ENCODE measurements around the gene MORN1. TPM values are rescaled to one million over a fixed set of nuclear protein-coding genes. Genes with fewer than 3 reads are reported as not detected.
A peak's percentile ranks its signal among the peaks of the same experiment; 100 is the strongest.

MORN1 gene
- total RNA-seq, 2 donors from 2014 or later = 7.0 to 8.4 TPM

DNA sequence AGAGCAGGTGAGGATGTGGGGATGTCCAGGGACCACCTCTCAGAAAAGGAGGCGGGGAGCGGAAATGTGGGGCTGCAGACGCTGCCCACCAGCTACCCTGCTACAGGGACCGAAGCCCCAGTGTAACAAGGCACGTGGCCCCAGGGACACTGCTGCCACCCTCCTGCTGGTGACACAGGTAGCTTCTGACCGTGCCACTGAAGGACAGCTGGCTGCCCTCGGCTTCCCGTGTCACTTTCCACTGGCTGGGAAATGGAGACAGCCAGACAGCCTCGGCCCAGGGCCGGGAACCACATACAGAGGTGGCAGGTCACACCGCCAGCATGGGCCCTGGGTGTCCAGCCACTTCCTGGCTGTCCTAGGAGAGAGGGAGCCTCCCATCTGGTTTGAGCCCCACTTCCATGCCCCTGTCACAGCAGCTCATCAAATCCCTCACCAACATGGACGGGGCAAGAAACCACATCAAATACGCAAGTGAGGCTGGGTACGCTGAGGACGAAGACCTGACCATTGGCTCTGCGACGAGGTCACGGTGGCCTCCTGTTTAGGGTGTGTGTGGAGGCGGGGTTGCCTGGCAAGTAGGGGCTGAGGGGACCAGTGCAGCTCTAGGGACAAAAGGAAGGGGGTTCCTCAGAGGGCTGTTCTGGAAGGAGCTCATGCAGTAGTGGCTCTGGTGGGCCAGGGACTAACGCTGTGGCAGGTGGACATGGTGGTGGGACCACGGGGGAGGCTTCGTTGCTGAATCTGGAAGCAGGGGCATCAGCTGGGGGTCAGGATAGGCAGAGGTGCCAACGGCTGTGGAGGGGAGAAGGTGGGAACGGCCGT lies 16.0 kb upstream of the MORN1 start:
- Mint-ChIP-seq H3K27me3 (no peaks in the 10 kb centered on the region), H3K4me3 (no peak overlapping the region), H3K4me1 (peaks cover 13% of the 10 kb centered on the region), H3K27ac (peak overlapping the region; percentile 74), H3K36me3 (ENCODE audit: low read depth) (no peaks in the 10 kb centered on the region)
- no peaks in the 10 kb centered on the region for H3K9me3 ChIP-seq (ENCODE audit: control insufficient read depth, low read length, poor library complexity, severe bottlenecking)
- DNase-seq (no peak), ATAC-seq (no peak)

DNA sequence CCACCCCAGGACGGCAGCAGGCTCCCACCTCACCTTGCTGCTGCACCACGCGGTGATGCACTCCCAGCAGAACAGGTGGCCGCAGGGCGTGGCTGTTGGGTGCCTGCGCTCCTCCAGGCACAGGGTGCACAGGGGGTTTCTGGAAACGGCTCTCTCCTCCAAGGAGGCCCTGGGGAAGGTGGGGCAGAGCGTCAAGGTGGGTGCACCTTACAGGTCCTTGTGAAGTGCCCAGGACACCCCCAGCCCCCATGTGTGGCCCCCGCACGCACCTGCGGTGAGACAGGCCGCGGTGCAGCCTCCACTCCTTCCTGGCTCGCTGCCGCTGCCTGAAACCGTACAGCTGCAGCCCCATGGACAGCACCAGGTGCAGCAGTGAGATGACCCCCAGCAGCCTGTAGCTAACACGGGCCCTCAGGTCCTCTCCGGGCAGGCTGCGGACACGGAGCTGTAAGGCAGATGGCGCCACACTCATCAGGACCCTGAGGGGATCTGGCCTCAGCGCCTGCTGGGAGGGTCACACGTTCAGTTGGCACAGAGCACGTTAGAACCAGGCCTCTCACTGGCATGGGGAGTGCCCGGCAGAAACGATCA lies 15.2 kb upstream of the MORN1 start:
- Mint-ChIP-seq H3K27me3 (no peaks in the 10 kb centered on the region), H3K4me1 (peaks cover 15% of the 10 kb centered on the region), H3K27ac (peak overlapping the region; percentile 74), H3K36me3 (ENCODE audit: low read depth) (peaks cover under 1% of the 10 kb centered on the region), H3K4me3 (no peak overlapping the region)
- ATAC-seq (no peak), DNase-seq (no peak)
- no peaks in the 10 kb centered on the region for H3K9me3 ChIP-seq (ENCODE audit: control insufficient read depth, low read length, poor library complexity, severe bottlenecking)

DNA sequence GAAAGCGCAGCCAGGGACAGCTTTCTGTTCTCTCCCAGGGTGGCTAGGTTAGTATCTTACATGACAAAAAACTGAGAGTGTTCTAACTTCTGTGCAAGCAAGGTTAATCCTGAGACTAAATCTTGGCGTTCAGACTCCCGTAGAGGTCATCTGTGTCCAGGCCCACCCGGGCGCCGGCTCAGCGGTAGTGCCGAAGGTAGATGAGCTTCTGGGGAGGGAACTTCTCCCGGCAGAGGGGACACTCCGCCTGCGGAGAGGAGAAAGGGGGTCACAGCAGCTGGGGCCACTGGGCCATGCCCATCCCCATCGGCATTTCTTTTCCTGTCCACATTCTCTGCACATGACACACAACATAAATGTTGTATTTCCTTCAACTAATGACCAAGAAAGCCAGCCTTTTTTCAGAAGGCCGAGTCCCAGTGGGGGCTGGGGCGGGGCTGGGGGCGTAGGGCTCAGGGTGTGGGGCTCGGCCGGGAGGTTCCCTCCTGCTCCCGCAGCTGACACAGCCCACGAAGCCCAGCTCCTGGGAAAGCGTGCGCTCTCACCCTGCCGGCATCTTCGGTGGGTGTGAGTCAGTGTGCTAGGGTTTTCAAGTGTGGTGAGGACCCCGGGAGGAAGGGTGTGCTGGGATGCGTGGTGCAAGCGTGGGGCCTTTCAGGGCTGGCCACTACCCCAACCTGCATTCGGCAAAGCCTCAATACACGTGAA lies 14.4 kb upstream of the MORN1 start:
- Mint-ChIP-seq H3K27ac (no peak overlapping the region), H3K36me3 (ENCODE audit: low read depth) (peaks cover 3% of the 10 kb centered on the region), H3K27me3 (no peaks in the 10 kb centered on the region), H3K4me3 (no peak overlapping the region), H3K4me1 (peaks cover 17% of the 10 kb centered on the region)
- ATAC-seq (no peak), DNase-seq (no peak)
- no peaks in the 10 kb centered on the region for H3K9me3 ChIP-seq (ENCODE audit: control insufficient read depth, low read length, poor library complexity, severe bottlenecking)

DNA sequence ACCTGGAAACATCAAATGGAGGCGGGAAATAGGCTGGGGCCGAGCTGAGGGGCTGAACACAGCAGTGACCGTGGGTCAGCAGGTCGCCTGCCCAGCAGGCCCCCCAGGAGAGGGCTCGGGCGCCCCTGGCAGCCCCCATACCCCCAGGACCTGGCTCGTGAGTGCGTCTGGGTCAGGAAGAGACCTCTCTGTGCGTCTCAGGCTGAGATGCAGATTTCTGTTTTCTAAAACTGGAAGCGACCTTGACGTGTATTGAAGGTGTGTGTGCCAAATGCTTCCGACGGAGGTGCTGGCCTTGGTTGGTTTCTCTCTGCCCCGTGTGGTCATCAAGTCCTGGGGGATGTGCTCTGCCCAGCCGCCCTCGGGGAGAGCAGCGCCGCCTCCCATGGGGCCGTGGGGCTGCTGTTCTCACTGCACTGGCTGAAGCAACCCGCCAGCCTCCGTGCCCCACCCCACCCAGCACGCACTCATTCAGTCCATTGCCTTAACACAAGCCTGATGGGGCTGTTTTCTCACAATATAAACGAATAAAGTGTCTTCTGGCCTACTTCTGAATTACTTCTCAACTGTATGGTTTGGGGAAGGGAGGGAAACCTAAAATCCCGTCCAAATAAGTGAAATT lies 13.6 kb upstream of the MORN1 start:
- peaks cover 16% of the 10 kb centered on the region for H3K4me1 Mint-ChIP-seq
- ATAC-seq = no peak
- H3K27ac Mint-ChIP-seq = no peak overlapping the region
- H3K27me3 Mint-ChIP-seq = no peaks in the 10 kb centered on the region
- no peak overlapping the region for H3K4me3 Mint-ChIP-seq
- no peaks in the 10 kb centered on the region for H3K9me3 ChIP-seq (ENCODE audit: control insufficient read depth, low read length, poor library complexity, severe bottlenecking)
- no peak for DNase-seq
- H3K36me3 Mint-ChIP-seq (ENCODE audit: low read depth) = peaks cover 6% of the 10 kb centered on the region

DNA sequence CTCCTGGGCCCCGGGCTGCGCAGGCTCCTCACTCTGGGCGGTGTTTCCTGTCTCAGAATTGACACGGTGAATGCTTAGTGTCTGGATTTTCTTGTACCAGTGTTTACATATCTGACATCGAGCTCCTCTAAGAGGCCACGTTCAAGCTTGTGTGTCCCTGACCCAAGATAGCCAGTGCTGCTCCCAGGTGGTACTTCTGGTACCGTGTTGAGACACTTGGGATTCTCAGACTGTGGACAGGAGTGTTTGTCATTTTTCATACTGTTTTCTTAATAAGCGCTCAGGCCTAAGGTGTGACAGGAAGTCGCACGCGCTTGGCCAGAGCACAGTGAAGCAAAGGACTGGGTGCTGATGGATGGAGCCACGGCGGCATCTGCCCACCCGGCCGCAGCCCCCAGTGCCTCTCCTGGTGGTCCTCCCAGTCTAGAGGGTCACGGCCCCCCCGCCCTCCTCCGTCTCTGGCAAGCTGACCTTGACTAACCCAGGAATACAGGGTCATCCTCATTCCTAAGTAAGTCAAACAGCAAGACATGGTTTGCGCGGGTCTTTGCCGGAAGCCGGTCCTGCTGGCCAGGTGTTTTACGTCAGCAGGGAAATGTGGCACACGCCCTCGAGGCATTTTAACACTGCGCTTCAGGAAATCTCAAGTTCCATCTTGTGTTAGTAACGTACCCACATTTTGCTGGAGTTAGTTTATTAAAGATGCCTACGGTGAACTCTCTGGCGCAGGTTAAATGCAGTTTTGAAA lies 13.0 kb upstream of the MORN1 start:
- Mint-ChIP-seq H3K36me3 (ENCODE audit: low read depth) (peaks cover 6% of the 10 kb centered on the region), H3K4me1 (peaks cover 15% of the 10 kb centered on the region), H3K4me3 (no peak overlapping the region), H3K27ac (no peak overlapping the region), H3K27me3 (no peaks in the 10 kb centered on the region)
- DNase-seq (no peak), ATAC-seq (no peak)
- H3K9me3 ChIP-seq (ENCODE audit: control insufficient read depth, low read length, poor library complexity, severe bottlenecking) = no peaks in the 10 kb centered on the region

DNA sequence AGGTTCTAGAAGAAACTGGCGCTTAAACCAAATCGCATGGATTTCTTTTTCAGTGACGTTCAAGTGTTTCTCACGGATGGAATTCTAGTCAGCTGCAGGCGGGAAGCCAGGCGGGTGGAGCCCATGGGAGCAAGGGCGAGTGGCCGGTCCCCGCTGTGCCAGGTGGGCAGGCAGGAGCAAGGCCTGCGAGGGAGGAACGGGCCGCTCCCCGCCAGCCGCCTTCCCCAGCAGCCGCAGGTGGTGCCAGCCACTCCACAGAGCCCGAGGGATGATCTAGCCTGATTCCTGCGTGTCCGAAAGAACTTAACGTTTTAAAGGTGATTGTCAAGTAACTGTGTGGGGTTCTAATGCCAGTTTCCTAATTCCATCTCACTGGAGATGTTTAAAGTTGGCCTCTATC lies 11.9 kb upstream of the MORN1 start:
- ATAC-seq = no peak

DNA sequence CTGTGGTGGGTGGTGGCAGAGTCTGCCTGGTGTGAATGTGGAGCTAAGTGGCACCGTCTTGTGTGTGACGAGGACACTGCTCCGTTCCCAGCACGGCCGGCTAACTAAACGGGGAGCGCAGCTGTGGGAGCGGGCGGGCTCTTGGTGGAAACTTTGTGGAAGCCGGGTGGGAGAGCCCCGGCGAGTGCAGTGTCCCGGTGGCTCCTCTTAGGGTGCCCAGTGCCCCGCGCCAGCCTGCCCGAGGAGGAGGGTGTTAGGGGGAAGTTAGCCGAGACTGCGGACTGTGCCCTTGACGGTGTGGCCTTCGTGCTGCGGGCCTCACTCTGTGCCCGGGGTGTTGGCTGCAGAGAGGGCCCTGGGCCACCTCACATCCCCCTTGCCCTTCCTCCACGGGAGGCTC lies 11.1 kb upstream of the MORN1 start:
- Mint-ChIP-seq H3K36me3 (ENCODE audit: low read depth) (peaks cover 6% of the 10 kb centered on the region), H3K27ac (peak overlapping the region; percentile 47), H3K4me1 (peaks cover 10% of the 10 kb centered on the region), H3K4me3 (no peak overlapping the region), H3K27me3 (no peaks in the 10 kb centered on the region)
- H3K9me3 ChIP-seq (ENCODE audit: control insufficient read depth, low read length, poor library complexity, severe bottlenecking) = no peaks in the 10 kb centered on the region
- DNase-seq (no peak), ATAC-seq (no peak)

More for the DNA sequence above, 11.9 kb upstream of the MORN1 start:
- Mint-ChIP-seq H3K27ac (peak overlapping the region; percentile 47), H3K4me3 (no peak overlapping the region), H3K27me3 (no peaks in the 10 kb centered on the region), H3K4me1 (peaks cover 10% of the 10 kb centered on the region), H3K36me3 (ENCODE audit: low read depth) (peaks cover 6% of the 10 kb centered on the region)
- DNase-seq = no peak
- no peaks in the 10 kb centered on the region for H3K9me3 ChIP-seq (ENCODE audit: control insufficient read depth, low read length, poor library complexity, severe bottlenecking)

DNA sequence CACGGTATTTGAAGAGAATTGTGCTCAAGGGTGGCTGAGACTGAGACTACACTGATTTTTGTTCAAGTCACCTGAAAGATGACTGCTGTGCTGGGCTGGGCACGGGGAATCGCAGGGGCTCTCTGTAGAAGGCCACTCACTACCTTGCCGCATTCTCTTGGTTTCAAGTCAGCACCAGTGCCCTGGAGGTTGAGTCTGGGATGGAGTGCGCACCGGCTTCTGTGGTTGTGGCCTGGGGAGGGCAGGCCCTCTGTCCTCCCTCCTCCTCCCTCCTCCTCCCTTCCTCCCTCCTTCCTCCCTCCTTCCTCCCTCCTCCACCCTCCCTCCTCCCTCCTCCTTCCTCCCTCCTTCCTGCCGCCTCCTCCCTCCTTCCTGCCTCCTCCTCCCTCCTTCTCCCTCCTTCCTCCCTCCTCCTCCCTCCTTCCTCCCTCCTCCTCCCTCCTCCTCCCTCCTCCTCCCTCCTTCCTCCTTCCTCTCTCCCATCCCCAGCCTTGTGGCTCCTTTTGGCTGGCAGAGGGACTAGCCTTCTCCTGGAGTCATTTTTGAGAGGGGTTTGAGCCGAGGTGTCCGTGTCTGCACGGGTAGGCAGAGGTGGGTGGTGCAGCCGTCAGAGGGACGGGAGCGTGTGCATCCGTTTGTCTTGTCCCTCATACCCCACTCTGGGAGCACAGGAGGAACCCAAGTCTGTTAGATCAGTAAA lies 9.7 kb upstream of the MORN1 start:
- Mint-ChIP-seq H3K27me3 (no peaks in the 10 kb centered on the region), H3K4me3 (no peak overlapping the region), H3K4me1 (peaks cover 8% of the 10 kb centered on the region), H3K36me3 (ENCODE audit: low read depth) (peaks cover 6% of the 10 kb centered on the region), H3K27ac (no peak overlapping the region)
- H3K9me3 ChIP-seq (ENCODE audit: control insufficient read depth, low read length, poor library complexity, severe bottlenecking) = no peaks in the 10 kb centered on the region
- DNase-seq (no peak), ATAC-seq (no peak)

DNA sequence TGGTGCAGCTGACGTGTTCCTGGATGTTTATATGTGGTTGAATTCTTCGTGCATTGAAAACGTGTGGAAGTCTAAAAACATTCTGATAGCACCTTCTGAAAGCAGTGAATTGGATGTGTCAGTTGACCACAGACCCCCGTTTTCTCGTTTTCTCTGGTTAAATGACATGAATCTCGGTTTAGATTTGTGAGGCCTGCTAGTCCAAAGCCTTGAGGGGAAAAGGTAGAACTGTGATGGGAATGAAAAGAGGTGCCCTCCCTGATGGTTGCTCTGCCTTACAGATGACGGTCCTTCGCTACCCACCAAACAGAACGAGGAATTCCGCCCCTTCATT lies 9.2 kb upstream of the MORN1 start:
- Mint-ChIP-seq H3K27me3 (no peaks in the 10 kb centered on the region), H3K4me1 (peaks cover 8% of the 10 kb centered on the region), H3K36me3 (ENCODE audit: low read depth) (peaks cover 6% of the 10 kb centered on the region), H3K27ac (no peak overlapping the region), H3K4me3 (no peak overlapping the region)
- no peak for DNase-seq
- no peak for ATAC-seq
- no peaks in the 10 kb centered on the region for H3K9me3 ChIP-seq (ENCODE audit: control insufficient read depth, low read length, poor library complexity, severe bottlenecking)

DNA sequence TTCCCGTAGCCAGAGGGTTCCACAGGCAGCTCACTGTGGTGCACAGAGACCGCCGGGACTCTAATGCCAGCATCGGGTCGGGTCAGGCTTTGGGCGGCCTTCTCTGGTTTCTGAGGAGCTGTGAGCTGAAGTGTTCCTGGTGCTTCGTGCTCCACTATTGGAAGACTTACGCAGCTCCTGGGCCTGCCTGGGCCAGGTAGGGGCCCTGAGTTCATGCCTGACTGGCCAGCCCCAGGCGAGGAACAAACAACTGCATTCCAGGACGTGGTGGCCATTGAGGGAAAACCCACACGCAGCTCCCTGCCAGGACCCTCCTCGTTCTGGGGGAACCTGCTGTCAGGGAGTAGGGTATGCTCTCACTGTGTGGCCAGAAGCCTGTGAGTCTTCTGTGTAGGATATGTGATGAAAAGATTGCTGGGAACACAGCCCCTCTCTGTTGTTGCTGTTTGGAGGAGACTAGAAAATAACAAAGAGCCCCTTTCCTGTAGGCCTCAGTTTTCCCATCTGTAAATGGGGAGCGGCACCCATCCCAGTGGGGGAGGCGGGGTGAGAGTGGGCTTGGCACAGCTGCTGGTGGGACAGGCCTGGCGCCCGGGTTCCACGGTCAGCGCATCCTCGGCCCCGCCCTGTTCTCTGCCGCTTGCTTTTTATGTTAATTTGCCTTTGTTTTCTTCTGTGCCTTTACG lies 8.7 kb upstream of the MORN1 start:
- ATAC-seq = no peak

DNA sequence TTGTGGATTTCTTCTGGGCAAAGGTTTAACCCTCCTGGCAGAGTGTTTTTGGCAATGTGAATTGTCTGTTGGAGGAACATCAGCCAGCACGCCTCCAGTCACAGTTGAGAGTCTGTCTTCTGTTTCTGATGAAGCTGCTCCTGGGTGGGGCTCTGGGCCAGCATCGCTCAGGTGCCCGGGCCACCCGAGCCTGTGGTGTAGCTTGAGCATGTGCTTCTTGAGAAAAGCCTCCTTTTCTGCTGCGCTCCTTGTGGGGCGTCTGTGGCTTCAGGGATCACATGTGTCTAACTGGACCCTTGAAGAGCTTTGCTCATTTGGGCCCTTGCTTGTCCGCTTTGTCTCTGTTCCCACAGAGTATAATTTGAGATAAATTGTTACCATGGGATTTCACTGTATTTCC lies 7.5 kb upstream of the MORN1 start:
- H3K9me3 ChIP-seq (ENCODE audit: control insufficient read depth, low read length, poor library complexity, severe bottlenecking) = no peaks in the 10 kb centered on the region
- peaks cover 14% of the 10 kb centered on the region for H3K4me1 Mint-ChIP-seq
- ATAC-seq (no peak), DNase-seq (no peak)
- peaks cover 6% of the 10 kb centered on the region for H3K36me3 Mint-ChIP-seq (ENCODE audit: low read depth)
- H3K27me3 Mint-ChIP-seq = no peaks in the 10 kb centered on the region
- H3K27ac Mint-ChIP-seq = no peak overlapping the region
- no peak overlapping the region for H3K4me3 Mint-ChIP-seq

More for the DNA sequence above, 8.7 kb upstream of the MORN1 start:
- no peak for DNase-seq
- Mint-ChIP-seq H3K27me3 (no peaks in the 10 kb centered on the region), H3K27ac (no peak overlapping the region), H3K4me3 (peak overlapping the region; percentile 39), H3K36me3 (ENCODE audit: low read depth) (peaks cover 6% of the 10 kb centered on the region), H3K4me1 (peaks cover 8% of the 10 kb centered on the region)
- no peaks in the 10 kb centered on the region for H3K9me3 ChIP-seq (ENCODE audit: control insufficient read depth, low read length, poor library complexity, severe bottlenecking)

All from T-helper 17 cell (primary cell).